K562 (cell line): ENCODE data around the gene CLCF1. TPM values are rescaled to one million over a fixed set of nuclear protein-coding genes. Genes with fewer than 3 reads are reported as not detected.

Experiments used
- FOS ChIP-seq: IDR thresholded peaks from 3 replicates; pipeline ENCODE4 v1.6.1; 2011; ENCODE audit not compliant: insufficient read length; ENCODE audit errors: extremely low read depth
- JUND ChIP-seq, 2 experiments: IDR thresholded peaks; 2 replicates in 1 of 2; 3 replicates in 1 of 2; pipeline ENCODE4 v1.6.1; 2011; ENCODE audit warnings: borderline replicate concordance in 2 of 2, low read depth in 2 of 2, low read length in 2 of 2, improper control_type of control experiment in 1 of 2, missing biosample characterization in 1 of 2, missing genetic modification characterization in 1 of 2, missing genetic modification reagents in 1 of 2
- SLC30A9 ChIP-seq: fragments of 250-450 bp; sonication (Bioruptor Pico); IDR thresholded peaks from 2 replicates; pipeline ENCODE4 v1.8.0; 2022; ENCODE audit warnings: mild to moderate bottlenecking, moderate library complexity
- ZBTB17 ChIP-seq: fragments of 450-650 bp; formaldehyde crosslinking; IDR thresholded peaks from 2 replicates; pipeline ENCODE4 v1.4.0; 2020; ENCODE audit warnings: mild to moderate bottlenecking
- ZKSCAN8 ChIP-seq: fragments of 200-800 bp; sonication (Bioruptor generic); IDR thresholded peaks from 2 replicates; pipeline ENCODE4 v1.6.1; 2016; ENCODE audit warnings: missing genetic modification characterization, missing compliant biosample characterization
- polyA plus RNA-seq, 8 experiments: library from polyadenylated mRNA; depleted of rRNA in 4 of 8; stranded (reverse) in 5 of 8; unstranded in 3 of 8; fragments of >200 nt; fragmentation: Nextera tagmentation in 2 of 8; fragmentation: Illumina TruSeq in 1 of 8; extraction: Ambion mirVana in 2 of 8; extraction: Trizol in 1 of 8; gene quantifications; 2 replicates each; pipeline versions ENCODE4 v1.2.1 to v1.2.3, GENCODE V29; 2011 to 2014; ENCODE audit warnings: inconsistent platforms in 1 of 8, missing spikeins in 1 of 8
- total RNA-seq, 7 experiments: library from RNA; depleted of rRNA in 6 of 7; stranded (reverse); fragments of >200 nt in 6 of 7; fragmentation: Illumina TruSeq in 2 of 7; extraction: Trizol in 2 of 7; gene quantifications; 2 replicates each; pipeline versions ENCODE4 v1.2.1 to v1.2.3, GENCODE V29; 2011 to 2021; ENCODE audit warnings: low replicate concordance in 1 of 7
- TF ChIP-seq, protein P1 (sequence below): fragments of 250-450 bp; sonication (Bioruptor Pico); IDR thresholded peaks from 2 replicates; pipeline ENCODE4 v1.4.0; 2020; ENCODE audit warnings: mild to moderate bottlenecking, moderate library complexity
- TF ChIP-seq, protein P2 (sequence below): sonication (generic); formaldehyde crosslinking; IDR thresholded peaks from 2 replicates; pipeline ENCODE4 v1.8.1; 2023; ENCODE audit warnings: mild to moderate bottlenecking, missing genetic modification reagents
- TF ChIP-seq, protein P3 (sequence below), 2 experiments: fragments of 200-800 bp in 1 of 2; sonication (Bioruptor generic) in 1 of 2; sonication (generic) in 1 of 2; formaldehyde crosslinking in 1 of 2; IDR thresholded peaks in 1 of 2; conservative IDR thresholded peaks in 1 of 2; 2 replicates each; pipeline versions ENCODE4 v1.5.0 to v1.6.1; 2016 to 2020; ENCODE audit warnings: missing compliant biosample characterization in 1 of 2, missing genetic modification characterization in 1 of 2, missing genetic modification reagents in 1 of 2

The CLCF1 gene
- total and polyA plus RNA-seq, 9 of the 15 experiments (the other 6 are each of a cell fraction or from before 2014, with no cell fraction given), result 0.49 to 5.8 (median 3.0) TPM

DNA sequence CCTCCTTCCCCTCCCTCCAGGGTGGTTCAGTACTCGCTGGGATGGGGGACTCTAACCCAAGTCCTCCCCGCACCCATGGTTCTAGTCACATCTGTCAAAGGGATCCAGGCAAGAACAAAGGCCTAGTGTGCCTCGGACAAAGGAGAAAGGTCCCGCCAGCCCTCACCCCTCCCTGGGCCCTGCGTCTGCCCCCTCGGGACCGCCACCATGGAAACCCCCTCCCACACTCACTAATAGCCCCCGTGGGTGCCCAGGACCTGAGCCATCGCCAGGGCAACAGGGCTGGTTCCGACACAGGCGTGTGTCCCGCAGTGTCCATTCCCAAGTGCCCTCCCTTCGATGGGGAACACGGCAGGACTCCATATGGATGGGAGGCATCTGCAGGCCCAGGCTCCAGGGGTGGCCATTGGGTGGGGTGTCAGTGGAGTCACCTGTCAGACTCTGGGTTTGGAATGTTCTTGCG lies 37.0 kb upstream of the CLCF1 start (continued):
- TF ChIP-seq, protein P1, sequence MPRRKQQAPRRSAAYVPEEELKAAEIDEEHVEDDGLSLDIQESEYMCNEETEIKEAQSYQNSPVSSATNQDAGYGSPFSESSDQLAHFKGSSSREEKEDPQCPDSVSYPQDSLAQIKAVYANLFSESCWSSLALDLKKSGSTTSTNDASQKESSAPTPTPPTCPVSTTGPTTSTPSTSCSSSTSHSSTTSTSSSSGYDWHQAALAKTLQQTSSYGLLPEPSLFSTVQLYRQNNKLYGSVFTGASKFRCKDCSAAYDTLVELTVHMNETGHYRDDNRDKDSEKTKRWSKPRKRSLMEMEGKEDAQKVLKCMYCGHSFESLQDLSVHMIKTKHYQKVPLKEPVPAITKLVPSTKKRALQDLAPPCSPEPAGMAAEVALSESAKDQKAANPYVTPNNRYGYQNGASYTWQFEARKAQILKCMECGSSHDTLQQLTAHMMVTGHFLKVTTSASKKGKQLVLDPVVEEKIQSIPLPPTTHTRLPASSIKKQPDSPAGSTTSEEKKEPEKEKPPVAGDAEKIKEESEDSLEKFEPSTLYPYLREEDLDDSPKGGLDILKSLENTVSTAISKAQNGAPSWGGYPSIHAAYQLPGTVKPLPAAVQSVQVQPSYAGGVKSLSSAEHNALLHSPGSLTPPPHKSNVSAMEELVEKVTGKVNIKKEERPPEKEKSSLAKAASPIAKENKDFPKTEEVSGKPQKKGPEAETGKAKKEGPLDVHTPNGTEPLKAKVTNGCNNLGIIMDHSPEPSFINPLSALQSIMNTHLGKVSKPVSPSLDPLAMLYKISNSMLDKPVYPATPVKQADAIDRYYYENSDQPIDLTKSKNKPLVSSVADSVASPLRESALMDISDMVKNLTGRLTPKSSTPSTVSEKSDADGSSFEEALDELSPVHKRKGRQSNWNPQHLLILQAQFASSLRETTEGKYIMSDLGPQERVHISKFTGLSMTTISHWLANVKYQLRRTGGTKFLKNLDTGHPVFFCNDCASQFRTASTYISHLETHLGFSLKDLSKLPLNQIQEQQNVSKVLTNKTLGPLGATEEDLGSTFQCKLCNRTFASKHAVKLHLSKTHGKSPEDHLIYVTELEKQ (CRISPR knock-in tag), result no peak
- no peak for TF ChIP-seq ZKSCAN8 (CRISPR knock-in tag)
- no peak for TF ChIP-seq JUND (IDR thresholded peaks at IDR 0.05; ENCODE audit: borderline replicate concordance, low read depth, low read length)
- no peak for TF ChIP-seq JUND (tag; IDR thresholded peaks at IDR 0.05; ENCODE audit: borderline replicate concordance, low read depth, low read length)
- TF ChIP-seq FOS, result no peak
- no peak for TF ChIP-seq SLC30A9 (CRISPR knock-in tag)
- TF ChIP-seq ZBTB17 (CRISPR knock-in tag), result no peak
- TF ChIP-seq, protein P2, sequence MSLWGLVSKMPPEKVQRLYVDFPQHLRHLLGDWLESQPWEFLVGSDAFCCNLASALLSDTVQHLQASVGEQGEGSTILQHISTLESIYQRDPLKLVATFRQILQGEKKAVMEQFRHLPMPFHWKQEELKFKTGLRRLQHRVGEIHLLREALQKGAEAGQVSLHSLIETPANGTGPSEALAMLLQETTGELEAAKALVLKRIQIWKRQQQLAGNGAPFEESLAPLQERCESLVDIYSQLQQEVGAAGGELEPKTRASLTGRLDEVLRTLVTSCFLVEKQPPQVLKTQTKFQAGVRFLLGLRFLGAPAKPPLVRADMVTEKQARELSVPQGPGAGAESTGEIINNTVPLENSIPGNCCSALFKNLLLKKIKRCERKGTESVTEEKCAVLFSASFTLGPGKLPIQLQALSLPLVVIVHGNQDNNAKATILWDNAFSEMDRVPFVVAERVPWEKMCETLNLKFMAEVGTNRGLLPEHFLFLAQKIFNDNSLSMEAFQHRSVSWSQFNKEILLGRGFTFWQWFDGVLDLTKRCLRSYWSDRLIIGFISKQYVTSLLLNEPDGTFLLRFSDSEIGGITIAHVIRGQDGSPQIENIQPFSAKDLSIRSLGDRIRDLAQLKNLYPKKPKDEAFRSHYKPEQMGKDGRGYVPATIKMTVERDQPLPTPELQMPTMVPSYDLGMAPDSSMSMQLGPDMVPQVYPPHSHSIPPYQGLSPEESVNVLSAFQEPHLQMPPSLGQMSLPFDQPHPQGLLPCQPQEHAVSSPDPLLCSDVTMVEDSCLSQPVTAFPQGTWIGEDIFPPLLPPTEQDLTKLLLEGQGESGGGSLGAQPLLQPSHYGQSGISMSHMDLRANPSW, result no peak
- TF ChIP-seq, protein P3, sequence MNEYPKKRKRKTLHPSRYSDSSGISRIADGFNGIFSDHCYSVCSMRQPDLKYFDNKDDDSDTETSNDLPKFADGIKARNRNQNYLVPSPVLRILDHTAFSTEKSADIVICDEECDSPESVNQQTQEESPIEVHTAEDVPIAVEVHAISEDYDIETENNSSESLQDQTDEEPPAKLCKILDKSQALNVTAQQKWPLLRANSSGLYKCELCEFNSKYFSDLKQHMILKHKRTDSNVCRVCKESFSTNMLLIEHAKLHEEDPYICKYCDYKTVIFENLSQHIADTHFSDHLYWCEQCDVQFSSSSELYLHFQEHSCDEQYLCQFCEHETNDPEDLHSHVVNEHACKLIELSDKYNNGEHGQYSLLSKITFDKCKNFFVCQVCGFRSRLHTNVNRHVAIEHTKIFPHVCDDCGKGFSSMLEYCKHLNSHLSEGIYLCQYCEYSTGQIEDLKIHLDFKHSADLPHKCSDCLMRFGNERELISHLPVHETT (CRISPR knock-in tag; conservative IDR thresholded peaks at IDR 0.05 in 1 of 2, IDR thresholded peaks at IDR 0.05 in 1 of 2), result no peak
